DOHH2 (cell line): ENCODE results near the gene ZBTB16.

Source experiments
- H3F3A ChIP-seq: fragments of 200-600 bp; sonication (generic), shearing (Covaris generic); 2 replicates; pipeline ENCODE4 v1.6.0; 2016; ENCODE audit warnings: antibody characterized with exemption, mild to moderate bottlenecking; ENCODE audit not compliant: control insufficient read depth, insufficient read depth
- H3K27ac ChIP-seq: fragments of 200-600 bp; sonication (generic); 2 replicates; pipeline ENCODE4 v1.5.1; 2014; ENCODE audit warnings: low read depth, mild to moderate bottlenecking, low read length, moderate library complexity
- H3K27me3 ChIP-seq: fragments of 200-600 bp; sonication (generic); 2 replicates; pipeline ENCODE4 v1.6.1; 2014; ENCODE audit warnings: mild to moderate bottlenecking, low read length, mixed read lengths; ENCODE audit not compliant: control insufficient read depth
- H3K36me3 ChIP-seq: fragments of 200-600 bp; sonication (generic); 2 replicates; pipeline ENCODE4 v1.6.1; 2014; ENCODE audit warnings: mild to moderate bottlenecking, low read length, moderate library complexity, mixed read lengths; ENCODE audit not compliant: control insufficient read depth
- H3K4me1 ChIP-seq: fragments of 200-600 bp; sonication (generic); 2 replicates; pipeline ENCODE4 v1.6.1; 2014; ENCODE audit warnings: mild to moderate bottlenecking, low read length, mixed read lengths; ENCODE audit not compliant: control insufficient read depth
- H3K4me2 ChIP-seq: fragments of 200-600 bp; sonication (generic); 2 replicates; pipeline ENCODE4 v1.6.0; 2014; ENCODE audit warnings: mild to moderate bottlenecking, low read length, moderate library complexity
- H3K4me3 ChIP-seq: fragments of 200-600 bp; sonication (generic); 2 replicates; pipeline ENCODE4 v1.5.1; 2014; ENCODE audit warnings: mild to moderate bottlenecking, low read length, mixed read lengths
- H3K79me2 ChIP-seq: fragments of 200-600 bp; sonication (generic); 2 replicates; pipeline ENCODE4 v1.6.1; 2014; ENCODE audit warnings: mild to moderate bottlenecking, low read length, mixed read lengths; ENCODE audit not compliant: control insufficient read depth
- H3K9me2 ChIP-seq: fragments of 200-600 bp; sonication (generic); replicated peaks from 2 replicates; pipeline ENCODE4 v1.6.1; 2014; ENCODE audit warnings: mild to moderate bottlenecking, low read length, mixed read lengths; ENCODE audit not compliant: control insufficient read depth
- H3K9me3 ChIP-seq: fragments of 200-600 bp; sonication (generic); 2 replicates; pipeline ENCODE4 v1.6.1; 2014; ENCODE audit warnings: antibody characterized with exemption, low read length, mixed read lengths; ENCODE audit not compliant: control insufficient read depth, insufficient read depth
- H4K20me1 ChIP-seq: fragments of 200-600 bp; sonication (generic); 2 replicates; pipeline ENCODE4 v1.6.0; 2014; ENCODE audit warnings: low read depth, mild to moderate bottlenecking, antibody characterized with exemption, low read length, moderate library complexity; ENCODE audit not compliant: control insufficient read depth, insufficient read depth
- EZH2phosphoT487 ChIP-seq: fragments of 200-600 bp; sonication (generic); IDR thresholded peaks from 2 replicates; pipeline ENCODE4 v1.6.1; 2017; ENCODE audit warnings: borderline replicate concordance, mild to moderate bottlenecking, antibody characterized with exemption, low read length, moderate library complexity, mixed read lengths
- TF ChIP-seq, protein P1 (sequence below): fragments of 200-600 bp; sonication (generic); IDR thresholded peaks from one replicate; pipeline ENCODE4 v1.5.1; 2014; ENCODE audit warnings: antibody characterized with exemption, mild to moderate bottlenecking, low read depth, low read length; ENCODE audit not compliant: poor library complexity, severe bottlenecking

ZBTB16 gene

DNA sequence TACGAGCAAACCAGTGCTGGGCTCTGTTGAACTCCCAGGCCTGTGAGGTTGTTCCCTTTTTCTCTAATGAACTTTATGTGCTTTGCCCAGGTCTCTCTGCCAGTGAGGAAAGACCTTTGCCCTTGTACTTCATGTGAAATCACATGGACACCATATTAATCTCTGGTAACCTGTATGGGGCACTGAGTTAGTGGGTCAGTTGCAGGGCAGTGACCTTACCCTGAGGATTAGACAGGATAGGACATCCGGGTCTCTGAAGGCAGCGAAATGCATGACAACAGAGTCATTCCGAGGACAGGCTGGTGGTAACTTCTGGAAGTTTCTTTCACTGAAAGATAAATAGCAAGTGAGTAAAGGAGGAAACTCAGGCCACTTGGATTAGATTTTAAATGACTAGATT lies 93.7 kb downstream of the ZBTB16 start:
- H3K4me3 ChIP-seq: no peak overlapping the region
- peaks cover 20% of the 10 kb centered on the region for H3K27me3 ChIP-seq
- no peak overlapping the region for H3K27ac ChIP-seq
- TF ChIP-seq, protein P1, sequence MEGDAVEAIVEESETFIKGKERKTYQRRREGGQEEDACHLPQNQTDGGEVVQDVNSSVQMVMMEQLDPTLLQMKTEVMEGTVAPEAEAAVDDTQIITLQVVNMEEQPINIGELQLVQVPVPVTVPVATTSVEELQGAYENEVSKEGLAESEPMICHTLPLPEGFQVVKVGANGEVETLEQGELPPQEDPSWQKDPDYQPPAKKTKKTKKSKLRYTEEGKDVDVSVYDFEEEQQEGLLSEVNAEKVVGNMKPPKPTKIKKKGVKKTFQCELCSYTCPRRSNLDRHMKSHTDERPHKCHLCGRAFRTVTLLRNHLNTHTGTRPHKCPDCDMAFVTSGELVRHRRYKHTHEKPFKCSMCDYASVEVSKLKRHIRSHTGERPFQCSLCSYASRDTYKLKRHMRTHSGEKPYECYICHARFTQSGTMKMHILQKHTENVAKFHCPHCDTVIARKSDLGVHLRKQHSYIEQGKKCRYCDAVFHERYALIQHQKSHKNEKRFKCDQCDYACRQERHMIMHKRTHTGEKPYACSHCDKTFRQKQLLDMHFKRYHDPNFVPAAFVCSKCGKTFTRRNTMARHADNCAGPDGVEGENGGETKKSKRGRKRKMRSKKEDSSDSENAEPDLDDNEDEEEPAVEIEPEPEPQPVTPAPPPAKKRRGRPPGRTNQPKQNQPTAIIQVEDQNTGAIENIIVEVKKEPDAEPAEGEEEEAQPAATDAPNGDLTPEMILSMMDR: no peak
- TF ChIP-seq EZH2phosphoT487: no peak
- no peaks in the 10 kb centered on the region for H3K9me3 ChIP-seq
- H3K36me3 ChIP-seq: no peaks in the 10 kb centered on the region
- H3F3A ChIP-seq: no peaks in the 10 kb centered on the region
- no peaks in the 10 kb centered on the region for H3K79me2 ChIP-seq
- no peaks in the 10 kb centered on the region for H3K9me2 ChIP-seq
- H3K4me1 ChIP-seq: peaks cover 4% of the 10 kb centered on the region
- H4K20me1 ChIP-seq: no peaks in the 10 kb centered on the region
- no peak overlapping the region for H3K4me2 ChIP-seq

DNA sequence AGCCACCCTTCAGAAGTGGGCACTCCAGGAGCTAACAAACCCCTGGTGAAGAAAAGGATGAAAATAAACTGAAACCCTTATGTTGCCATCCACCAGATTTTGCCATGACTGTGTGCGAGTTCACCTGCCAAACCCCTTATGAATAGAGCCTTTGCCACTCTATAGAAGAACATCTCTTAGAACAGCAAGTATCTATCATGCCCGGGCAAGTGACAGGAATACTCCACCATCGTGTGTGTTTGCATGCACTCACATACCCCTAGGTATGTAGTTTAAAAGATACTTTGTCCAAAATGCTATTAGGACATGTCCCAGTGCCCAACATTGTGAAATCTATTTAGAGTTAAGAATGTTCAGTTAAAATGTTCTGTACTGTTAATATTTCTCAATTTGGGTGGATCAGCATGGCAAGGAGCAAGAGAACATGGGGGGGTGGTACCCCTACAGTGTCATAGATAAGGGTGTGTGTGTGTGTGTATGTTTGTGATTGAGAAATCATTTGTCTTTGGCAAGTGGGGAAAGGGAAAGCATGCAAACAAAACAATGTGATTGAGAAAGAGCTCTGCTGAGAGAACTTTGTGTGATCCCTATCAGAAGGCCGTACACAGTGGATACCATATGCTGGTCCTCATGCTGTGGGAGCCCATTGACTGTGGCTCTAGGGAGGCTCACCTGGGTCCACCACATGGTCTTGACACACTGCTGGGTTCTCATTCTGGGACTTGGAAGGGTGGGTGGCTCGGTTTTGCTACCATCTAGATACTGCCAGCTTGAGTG lies 94.9 kb downstream of the ZBTB16 start:
- Histone ChIP-seq H3K27ac (no peak overlapping the region), H3K9me2 (no peaks in the 10 kb centered on the region), H3K27me3 (peaks cover 16% of the 10 kb centered on the region), H3F3A (no peaks in the 10 kb centered on the region), H3K4me1 (peaks cover 17% of the 10 kb centered on the region), H3K79me2 (no peaks in the 10 kb centered on the region), H3K36me3 (no peaks in the 10 kb centered on the region), H4K20me1 (no peaks in the 10 kb centered on the region), H3K9me3 (no peaks in the 10 kb centered on the region), H3K4me2 (no peak overlapping the region), H3K4me3 (no peak overlapping the region)
- no peak for TF ChIP-seq EZH2phosphoT487
- TF ChIP-seq, protein P1: no peak

DNA sequence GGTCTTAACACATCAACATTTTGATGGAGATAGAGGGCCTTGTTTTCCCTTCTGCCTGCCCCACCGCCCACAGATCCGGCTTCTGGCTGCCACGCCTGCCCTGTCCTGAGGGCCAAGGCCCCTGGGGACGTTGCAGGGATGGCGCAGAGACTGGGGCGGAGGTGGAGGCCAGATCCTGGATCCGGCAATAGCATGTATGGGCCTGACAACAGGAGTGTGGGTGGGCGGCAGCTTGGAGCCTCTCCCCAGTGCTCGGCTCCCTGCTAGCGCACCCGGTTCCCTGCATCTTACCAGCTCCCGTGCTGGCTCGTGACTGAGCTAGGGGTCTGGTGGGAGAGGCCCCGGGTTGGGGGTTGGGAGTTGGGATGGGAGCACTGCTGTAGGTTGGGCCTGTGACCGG lies 95.6 kb downstream of the ZBTB16 start:
- Histone ChIP-seq H3K4me2 (no peak overlapping the region), H3K4me1 (peaks cover 21% of the 10 kb centered on the region), H3F3A (no peaks in the 10 kb centered on the region; the same call in 1 of the 2 replicates), H4K20me1 (no peaks in the 10 kb centered on the region), H3K79me2 (no peaks in the 10 kb centered on the region), H3K9me2 (no peaks in the 10 kb centered on the region), H3K27me3 (peaks cover 16% of the 10 kb centered on the region), H3K36me3 (no peaks in the 10 kb centered on the region), H3K4me3 (no peak overlapping the region), H3K27ac (no peak overlapping the region), H3K9me3 (no peaks in the 10 kb centered on the region)
- TF ChIP-seq, protein P1: no peak
- no peak for TF ChIP-seq EZH2phosphoT487
